GM12875 (cell line): Measurements from ENCODE around the gene MGMT.

Source experiments
- H3K4me3 ChIP-seq: one replicate; pipeline ENCODE4 v1.5.1; 2011; ENCODE audit warnings: low read depth, low read length, control low read depth
- TF ChIP-seq, protein P1 (sequence below): IDR thresholded peaks from 2 replicates; pipeline ENCODE4 v1.5.1; 2011; ENCODE audit warnings: low read depth, mild to moderate bottlenecking, control low read depth, inconsistent platforms, low read length, moderate library complexity, borderline replicate concordance; ENCODE audit not compliant: insufficient read depth

Gene MGMT

DNA sequence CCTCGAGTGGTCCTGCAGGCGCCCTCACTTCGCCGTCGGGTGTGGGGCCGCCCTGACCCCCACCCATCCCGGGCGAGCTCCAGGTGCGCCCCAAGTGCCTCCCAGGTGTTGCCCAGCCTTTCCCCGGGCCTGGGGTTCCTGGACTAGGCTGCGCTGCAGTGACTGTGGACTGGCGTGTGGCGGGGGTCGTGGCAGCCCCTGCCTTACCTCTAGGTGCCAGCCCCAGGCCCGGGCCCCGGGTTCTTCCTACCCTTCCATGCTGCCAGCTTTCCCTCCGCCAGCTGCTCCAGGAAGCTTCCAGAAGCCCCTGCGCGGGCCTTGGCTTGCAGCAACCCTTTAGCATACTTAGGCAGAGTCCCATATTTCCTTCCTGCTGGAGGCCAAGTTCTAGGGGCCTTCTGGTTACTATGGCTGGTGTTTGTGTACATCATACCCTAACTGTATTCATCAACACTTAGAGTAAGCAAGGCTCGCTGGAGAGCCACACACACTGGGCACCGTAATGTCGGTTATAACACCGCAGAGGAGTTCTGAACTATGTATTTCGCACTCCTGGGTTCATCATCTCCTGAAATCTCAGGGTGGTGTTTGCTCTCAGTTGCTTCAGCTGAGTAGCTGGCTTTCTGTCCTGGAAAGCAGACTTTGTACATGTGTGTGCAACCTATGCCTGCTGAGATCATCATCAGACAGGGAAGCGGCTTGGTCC, 471 bp downstream of the MGMT start:
- H3K4me3 ChIP-seq = peak overlapping the region; percentile 83
- TF ChIP-seq, protein P1, sequence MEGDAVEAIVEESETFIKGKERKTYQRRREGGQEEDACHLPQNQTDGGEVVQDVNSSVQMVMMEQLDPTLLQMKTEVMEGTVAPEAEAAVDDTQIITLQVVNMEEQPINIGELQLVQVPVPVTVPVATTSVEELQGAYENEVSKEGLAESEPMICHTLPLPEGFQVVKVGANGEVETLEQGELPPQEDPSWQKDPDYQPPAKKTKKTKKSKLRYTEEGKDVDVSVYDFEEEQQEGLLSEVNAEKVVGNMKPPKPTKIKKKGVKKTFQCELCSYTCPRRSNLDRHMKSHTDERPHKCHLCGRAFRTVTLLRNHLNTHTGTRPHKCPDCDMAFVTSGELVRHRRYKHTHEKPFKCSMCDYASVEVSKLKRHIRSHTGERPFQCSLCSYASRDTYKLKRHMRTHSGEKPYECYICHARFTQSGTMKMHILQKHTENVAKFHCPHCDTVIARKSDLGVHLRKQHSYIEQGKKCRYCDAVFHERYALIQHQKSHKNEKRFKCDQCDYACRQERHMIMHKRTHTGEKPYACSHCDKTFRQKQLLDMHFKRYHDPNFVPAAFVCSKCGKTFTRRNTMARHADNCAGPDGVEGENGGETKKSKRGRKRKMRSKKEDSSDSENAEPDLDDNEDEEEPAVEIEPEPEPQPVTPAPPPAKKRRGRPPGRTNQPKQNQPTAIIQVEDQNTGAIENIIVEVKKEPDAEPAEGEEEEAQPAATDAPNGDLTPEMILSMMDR = no peak

DNA sequence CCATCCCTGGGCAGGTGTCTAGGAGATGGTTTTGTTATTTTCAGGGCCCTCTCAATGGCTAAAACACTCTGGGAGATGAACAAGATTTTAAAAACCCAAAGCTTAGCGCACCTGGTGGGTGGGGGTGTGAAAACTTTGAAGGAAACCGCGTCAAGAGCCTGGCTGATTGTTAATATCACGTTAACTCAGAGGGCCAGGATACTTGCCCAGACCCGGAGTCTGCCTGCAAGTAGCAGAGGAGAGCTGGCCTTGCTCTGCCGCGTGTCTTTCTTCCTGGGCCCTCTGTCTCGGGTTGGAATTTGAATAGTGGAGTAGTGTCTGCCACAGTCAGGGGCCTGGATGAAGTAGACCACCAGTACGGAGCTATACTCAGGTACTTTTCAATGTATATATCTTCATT, 1.1 kb downstream of the MGMT start:
- TF ChIP-seq, protein P1 = no peak
- H3K4me3 ChIP-seq = no peak overlapping the region

DNA sequence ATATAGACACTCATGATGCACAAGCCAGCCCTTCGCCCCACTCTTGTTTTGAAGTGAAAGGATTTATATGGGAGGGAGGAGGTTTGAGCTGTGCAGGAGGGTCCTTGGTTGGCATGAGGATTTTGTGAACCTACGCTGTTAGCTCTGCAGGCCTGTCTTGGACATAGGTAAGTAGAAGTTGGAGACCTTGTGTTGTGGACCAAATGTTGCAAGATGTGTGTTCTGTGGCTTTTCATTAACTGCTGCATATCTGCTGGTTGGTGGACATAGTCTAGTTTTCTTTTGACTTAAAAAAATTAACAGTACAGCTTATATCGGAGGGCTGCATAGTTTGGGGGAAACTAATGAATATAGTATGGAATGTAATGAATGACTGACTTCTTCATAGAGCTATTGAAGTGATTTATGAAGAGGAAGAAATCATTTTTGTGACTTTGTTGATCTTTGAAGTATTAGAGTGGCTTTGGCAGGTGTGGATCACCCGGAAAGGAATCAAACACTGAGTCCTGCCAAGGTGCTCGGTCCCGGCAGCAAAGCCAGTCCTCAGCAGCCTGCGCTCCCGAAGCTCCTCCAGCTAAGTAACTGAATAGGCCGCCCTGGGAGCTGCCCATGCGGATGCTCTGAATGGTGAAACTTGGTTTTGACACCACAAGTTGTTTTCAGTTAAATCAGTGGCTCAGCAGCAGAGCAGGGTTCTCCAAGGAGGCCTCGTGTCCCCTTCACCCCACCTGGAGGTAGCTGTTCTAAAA, 3.2 kb downstream of the MGMT start:
- TF ChIP-seq, protein P1 = no peak
- no peak overlapping the region for H3K4me3 ChIP-seq

DNA sequence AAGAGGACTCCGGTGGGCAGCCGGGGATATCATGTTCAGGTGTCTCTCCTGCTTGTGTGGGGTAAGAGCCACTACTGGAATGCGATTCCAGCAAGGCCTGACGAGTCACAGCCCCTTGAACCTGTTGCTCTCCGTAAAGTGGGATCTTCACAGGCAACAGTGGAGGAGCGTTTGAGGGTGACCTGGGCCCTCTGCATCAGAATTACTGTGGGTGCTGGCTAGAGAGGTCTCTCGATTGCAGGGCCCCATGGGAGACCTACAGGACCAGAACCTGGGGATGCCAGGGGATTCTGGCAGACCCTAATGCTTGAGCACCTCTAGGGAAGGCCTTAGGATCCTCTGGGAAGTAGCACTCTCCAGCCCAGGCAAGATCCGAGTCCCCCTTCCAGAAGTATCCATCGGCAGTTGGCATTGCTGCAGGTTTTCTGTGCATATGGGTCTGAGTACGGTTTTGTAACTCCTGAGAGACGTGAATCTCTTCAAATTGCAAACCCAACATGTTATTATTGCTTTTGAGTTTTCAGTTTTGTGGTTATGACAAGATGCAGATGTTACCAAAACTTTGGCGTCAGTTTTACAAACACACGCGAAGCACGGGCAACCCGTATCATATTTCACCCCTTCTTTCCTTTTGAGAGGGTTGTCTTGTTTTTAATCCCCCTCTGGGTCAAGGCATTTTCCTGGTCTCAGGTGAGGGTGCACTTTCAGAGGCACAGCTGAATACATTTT, 4.6 kb downstream of the MGMT start:
- H3K4me3 ChIP-seq = no peak overlapping the region
- TF ChIP-seq, protein P1 = no peak

DNA sequence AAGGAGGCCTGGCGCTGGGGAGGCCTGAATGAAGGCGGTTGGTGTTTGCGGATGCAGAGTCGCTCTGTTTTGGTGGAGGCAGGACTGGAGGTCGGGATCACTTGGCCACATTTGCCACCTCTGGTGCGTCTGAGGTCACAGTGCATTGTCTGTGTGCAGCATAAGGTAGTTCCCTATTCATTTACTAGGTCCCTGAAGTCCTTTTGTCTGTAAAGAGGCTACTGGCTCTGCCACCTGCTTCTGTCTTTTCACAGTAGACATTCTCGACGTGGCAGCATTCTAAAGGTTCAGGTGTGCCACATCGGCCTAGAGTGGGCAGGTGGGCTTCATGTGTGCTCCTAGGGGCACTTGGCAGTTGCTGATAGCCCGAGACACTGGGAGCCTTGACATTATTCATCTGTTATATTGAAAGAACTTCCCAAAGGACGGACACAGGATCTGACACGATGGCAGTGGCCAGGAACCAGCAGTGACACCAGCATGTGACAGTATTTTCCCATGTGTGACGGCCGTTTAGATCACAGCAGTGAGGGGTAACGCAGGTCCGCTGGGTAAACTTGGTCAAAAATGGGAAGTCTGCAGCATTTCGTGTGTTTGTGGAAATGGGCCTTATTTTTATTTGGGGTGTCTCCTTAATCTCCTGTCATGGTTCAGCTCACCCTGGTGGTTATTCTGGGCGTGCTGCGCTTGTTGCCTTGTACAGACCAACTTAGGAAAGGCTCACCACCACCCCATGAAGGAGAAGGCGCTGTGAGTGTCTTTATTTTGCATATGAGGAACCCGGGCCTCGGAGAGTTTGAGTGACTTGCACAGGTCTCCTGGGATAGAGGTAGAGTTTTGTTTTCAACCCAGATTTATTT, 5.9 kb downstream of the MGMT start:
- TF ChIP-seq, protein P1 = no peak
- no peak overlapping the region for H3K4me3 ChIP-seq

DNA sequence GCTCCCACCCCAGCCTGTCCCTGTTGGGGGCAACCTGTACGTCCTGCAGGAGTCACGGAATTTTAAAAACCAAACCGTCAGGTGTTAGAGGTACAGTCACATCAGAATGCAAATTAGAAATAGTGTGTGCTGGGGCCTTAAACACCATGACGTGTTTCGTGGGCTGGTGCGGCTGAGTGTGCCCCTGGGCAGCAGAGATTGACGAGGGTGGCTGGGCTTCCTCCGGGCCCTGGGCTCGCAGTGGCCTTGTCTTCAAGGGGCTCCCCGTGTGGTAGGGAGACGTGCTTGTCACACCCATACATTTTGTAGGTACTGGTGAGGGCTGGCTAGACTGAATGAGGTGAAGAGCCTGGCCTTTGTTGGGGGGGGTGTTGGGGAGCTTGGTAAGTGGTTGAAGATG, 7.6 kb downstream of the MGMT start:
- TF ChIP-seq, protein P1 = no peak
- H3K4me3 ChIP-seq = no peak overlapping the region
